Activated CD8-positive, alpha-beta T cell treated with anti-CD3 and anti-CD28 coated beads for 36 hours (primary cell): ENCODE measurements around the gene CWC27. TPM values are rescaled to one million over a fixed set of nuclear protein-coding genes. Genes with fewer than 3 reads are reported as not detected.
"Not testable (repeated sequence)": the region's sequence is repeated elsewhere in the genome, so short reads cannot be mapped to it uniquely, and the experiment has no call there.

ENCODE experiments used
- ATAC-seq: fragments of 200-7000 bp; cut with Tn5 transposase; one replicate; pipeline ENCODE4 v1.10.0; 2021; ENCODE audit warnings: mild to moderate bottlenecking, moderate library complexity
- CTCF ChIA-PET: fragments of 350-600 bp; sonication (Branson Sonifier 250); formaldehyde crosslinking; loops from one replicate; lab custom pipeline; 2021; ENCODE audit warnings: antibody characterized with exemption; lab: Charles Lee
- POLR2A ChIA-PET: fragments of 350-600 bp; sonication (Branson Sonifier 250); formaldehyde crosslinking; loops from one replicate; lab custom pipeline; 2021; ENCODE audit warnings: antibody characterized with exemption; lab: Charles Lee
- DNase-seq: peaks from one replicate; pipeline ENCODE4 v3.0.0-alpha.2; 2020
- H3K27ac Mint-ChIP-seq: one replicate; pipeline ENCODE4 v1.8.0; 2021; ENCODE audit warnings: mild to moderate bottlenecking, mixed read lengths
- H3K27me3 Mint-ChIP-seq: one replicate; pipeline ENCODE4 v1.8.0; 2021; ENCODE audit warnings: mixed read lengths
- H3K36me3 Mint-ChIP-seq: one replicate; pipeline ENCODE4 v1.8.0; 2021; ENCODE audit warnings: low read depth, mixed read lengths
- H3K4me1 Mint-ChIP-seq: one replicate; pipeline ENCODE4 v1.8.0; 2021; ENCODE audit warnings: low read depth, mixed read lengths
- H3K4me3 Mint-ChIP-seq: one replicate; pipeline ENCODE4 v1.8.0; 2021; ENCODE audit warnings: mild to moderate bottlenecking, moderate library complexity, mixed read lengths
- H3K9me3 Mint-ChIP-seq: one replicate; pipeline ENCODE4 v1.8.0; 2021; ENCODE audit warnings: mixed read lengths
- CTCF ChIP-seq: fragments of 200-600 bp; IDR thresholded peaks from one replicate; pipeline ENCODE4 v1.8.0; 2022; ENCODE audit warnings: antibody characterized with exemption, mild to moderate bottlenecking
- intact Hi-C: fragments of 100-400 bp; cut with micrococcal nuclease; formaldehyde crosslinking; loops from one replicate; pipeline ENCODE4 v1.10.0; 2022
- total RNA-seq, 2 experiments: library from RNA; stranded (reverse); gene quantifications; one replicate each; pipeline ENCODE4 v1.2.3, GENCODE V29; 2021

The CWC27 gene
- total RNA-seq, 2 experiments from 2014 or later, result 32.3 to 38.1 TPM

- Mint-ChIP-seq H3K27ac (no peak overlapping the region), H3K9me3 (peaks cover 23% of the 10 kb centered on the region), H3K36me3 (peaks cover 29% of the 10 kb centered on the region), H3K27me3 (no peaks in the 10 kb centered on the region), H3K4me1 (peaks cover 12% of the 10 kb centered on the region), H3K4me3 (no peak overlapping the region)
- intact Hi-C loops, result no loop called here
- DNase-seq (peak; percentile 4), ATAC-seq (peak; percentile 66)
- CTCF ChIA-PET, result no interaction called here
- POLR2A ChIA-PET, result no interaction called here
- TF ChIP-seq CTCF, result no peak
Observed at GRCh38 chr5:64923151-64923685, 154.5 kb downstream of the CWC27 start.

- Mint-ChIP-seq H3K27me3 (no peaks in the 10 kb centered on the region), H3K36me3 (peaks cover 34% of the 10 kb centered on the region), H3K4me3 (no peak overlapping the region), H3K27ac (no peak overlapping the region), H3K4me1 (peaks cover 15% of the 10 kb centered on the region), H3K9me3 (peaks cover 14% of the 10 kb centered on the region)
- no peak for TF ChIP-seq CTCF
- DNase-seq, result no peak
- intact Hi-C loops, result no loop called here
- ChIA-PET CTCF (no interaction called here), POLR2A (no interaction called here)
- ATAC-seq, result no peak
Observed at GRCh38 chr5:64925123-64925522, 156.4 kb downstream of the CWC27 start.

DNA sequence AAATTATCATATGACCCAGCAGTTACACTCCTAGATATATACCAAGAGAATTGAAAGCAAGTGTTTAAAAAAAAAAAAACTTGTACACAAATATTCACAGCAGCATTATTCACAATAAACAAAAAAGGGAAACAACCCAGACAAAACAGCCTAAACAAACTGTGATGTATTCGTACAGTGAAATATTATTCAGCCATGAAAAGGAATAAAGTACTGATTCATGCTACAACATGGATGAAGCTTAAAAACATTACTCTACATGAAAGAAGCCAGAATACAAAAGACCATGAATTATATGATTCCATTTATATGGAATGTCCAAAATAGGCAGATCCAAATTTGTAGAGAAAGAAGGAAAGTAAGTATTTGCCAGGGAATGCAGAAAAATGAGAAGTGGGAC, 161.1 kb downstream of the CWC27 start:
- H3K4me1 Mint-ChIP-seq, result peaks cover 15% of the 10 kb centered on the region
- H3K27me3 Mint-ChIP-seq, result no peaks in the 10 kb centered on the region
- POLR2A ChIA-PET, result no interaction called here
- no peak for TF ChIP-seq CTCF
- H3K9me3 Mint-ChIP-seq, result no peaks in the 10 kb centered on the region
- no peak overlapping the region for H3K27ac Mint-ChIP-seq
- intact Hi-C loops, result no loop called here
- H3K36me3 Mint-ChIP-seq, result peaks cover 29% of the 10 kb centered on the region
- ATAC-seq (no peak), DNase-seq (no peak)
- no peak overlapping the region for H3K4me3 Mint-ChIP-seq
- CTCF ChIA-PET, result no interaction called here

DNA sequence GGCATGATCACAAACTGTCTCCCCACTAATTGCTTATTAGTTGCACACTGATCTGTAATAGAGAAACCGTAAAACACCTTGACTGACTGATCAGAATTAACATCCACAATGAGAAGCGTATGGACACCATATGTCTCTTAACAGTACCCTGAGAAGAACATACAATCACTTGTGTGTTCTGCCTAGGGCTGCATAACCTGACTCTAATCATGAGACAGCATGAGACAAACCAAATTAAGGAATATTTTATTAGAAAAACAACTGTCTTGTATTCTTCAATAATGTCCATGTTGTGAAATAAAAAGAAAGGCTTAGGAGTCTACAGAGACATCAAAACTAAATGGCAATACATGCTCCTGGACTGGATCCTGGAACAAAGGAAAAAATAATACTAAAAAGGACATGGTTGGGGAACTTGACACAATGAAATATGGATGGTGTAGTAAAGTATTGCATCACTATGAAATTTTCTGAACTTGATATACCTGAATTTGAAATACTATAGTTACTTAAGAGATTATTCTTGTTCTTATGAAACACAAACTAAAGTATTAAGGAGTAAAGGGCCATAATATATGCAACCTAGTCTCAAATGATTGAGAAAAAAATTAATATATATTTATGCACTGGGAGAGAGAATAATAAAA, 162.1 kb downstream of the CWC27 start:
- ChIA-PET CTCF (no interaction called here), POLR2A (no interaction called here)
- no peak for TF ChIP-seq CTCF
- H3K36me3 Mint-ChIP-seq, result peaks cover 31% of the 10 kb centered on the region
- H3K27ac Mint-ChIP-seq, result no peak overlapping the region
- ATAC-seq, result no peak
- intact Hi-C loops, result no loop called here
- no peak for DNase-seq
- H3K4me3 Mint-ChIP-seq, result no peak overlapping the region
- H3K9me3 Mint-ChIP-seq, result no peaks in the 10 kb centered on the region
- H3K4me1 Mint-ChIP-seq, result peaks cover 10% of the 10 kb centered on the region
- no peaks in the 10 kb centered on the region for H3K27me3 Mint-ChIP-seq

DNA sequence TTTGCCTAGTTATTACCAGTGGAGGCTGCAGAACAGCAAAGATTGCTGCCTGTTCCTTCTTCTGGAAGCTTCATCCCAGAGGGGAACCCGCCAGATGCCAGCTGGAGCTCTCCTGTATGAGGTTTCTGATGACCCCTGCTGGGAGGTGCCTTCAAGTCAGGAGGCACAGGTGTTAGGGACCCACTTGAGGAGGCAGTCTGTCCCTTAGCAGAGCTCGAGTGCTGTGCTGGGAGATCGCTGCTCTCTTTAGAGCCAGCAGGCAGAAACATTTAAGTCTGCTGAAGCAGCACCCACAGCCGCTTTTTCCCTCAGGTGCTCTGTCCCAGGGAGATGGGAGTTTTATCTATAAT, 170.7 kb downstream of the CWC27 start:
- H3K4me3 Mint-ChIP-seq, intact Hi-C loops, POLR2A ChIA-PET, H3K27me3 Mint-ChIP-seq, H3K4me1 Mint-ChIP-seq, DNase-seq, ATAC-seq, H3K27ac Mint-ChIP-seq, CTCF ChIA-PET: not testable (repeated sequence)
- peaks cover 13% of the 10 kb centered on the region for H3K9me3 Mint-ChIP-seq
- H3K36me3 Mint-ChIP-seq, result peaks cover 28% of the 10 kb centered on the region
